ENCODE results near the gene RPS6KC1. TPM values are rescaled to one million over a fixed set of nuclear protein-coding genes. Genes with fewer than 3 reads are reported as not detected.
"Not testable (repeated sequence)": the region's sequence is repeated elsewhere in the genome, so short reads cannot be mapped to it uniquely, and the experiment has no call there.

Gene RPS6KC1
- total and polyA plus RNA-seq, 4 donors = 7.4 to 26.7 (median 17.3) TPM

GRCh38 chr1:213019450-213019849, 31.6 kb upstream of the RPS6KC1 start:
- ATAC-seq (ENCODE audit: low FRiP score) (no peak), DNase-seq (no peak)
- Histone ChIP-seq H3K36me3 (ENCODE audit: control insufficient read depth in 1 of 2, insufficient read depth in 2 of 2, low read length in 1 of 2) (no peaks in the 10 kb centered on the region), H3K27ac (ENCODE audit: low read depth in 1 of 2, low read length in 2 of 2) (no peak overlapping the region), H3K4me3 (ENCODE audit: low read length in 2 of 2) (no peak overlapping the region), H3K9me3 (ENCODE audit: control insufficient read depth, low read length) (no peaks in the 10 kb centered on the region), H3K4me1 (ENCODE audit: control insufficient read depth in 1 of 2, insufficient read depth in 2 of 2, low read length in 2 of 2) (no peaks in the 10 kb centered on the region), H3K27me3 (ENCODE audit: control insufficient read depth in 1 of 2, insufficient read depth in 2 of 2, low read length in 1 of 2) (no peaks in the 10 kb centered on the region)
- intact Hi-C loops (cut with DNase I) = loop anchor here in 1 of 2 donors (5.0 kb wide), 1 partner anchor 33 kb away; the partner anchor contains the start of gene RPS6KC1
- WGBS, 2 donors = 93 to 95% methylated on average over 4 of the region's 4 CpGs

GRCh38 chr1:213020016-213020415, 31.0 kb upstream of the RPS6KC1 start:
- Histone ChIP-seq H3K9me3 (ENCODE audit: control insufficient read depth, low read length) (no peaks in the 10 kb centered on the region), H3K4me3 (ENCODE audit: low read length in 2 of 2) (no peak overlapping the region), H3K36me3 (ENCODE audit: control insufficient read depth in 1 of 2, insufficient read depth in 2 of 2, low read length in 1 of 2) (no peaks in the 10 kb centered on the region), H3K27ac (ENCODE audit: low read depth in 1 of 2, low read length in 2 of 2) (no peak overlapping the region), H3K4me1 (ENCODE audit: control insufficient read depth in 1 of 2, insufficient read depth in 2 of 2, low read length in 2 of 2) (no peaks in the 10 kb centered on the region), H3K27me3 (ENCODE audit: control insufficient read depth in 1 of 2, insufficient read depth in 2 of 2, low read length in 1 of 2) (no peaks in the 10 kb centered on the region)
- WGBS, 2 donors = 91 to 96% methylated on average over 3 of the region's 3 CpGs
- intact Hi-C loops (cut with DNase I) = no loop called here
- ATAC-seq (ENCODE audit: low FRiP score) (no peak), DNase-seq (no peak)

DNA sequence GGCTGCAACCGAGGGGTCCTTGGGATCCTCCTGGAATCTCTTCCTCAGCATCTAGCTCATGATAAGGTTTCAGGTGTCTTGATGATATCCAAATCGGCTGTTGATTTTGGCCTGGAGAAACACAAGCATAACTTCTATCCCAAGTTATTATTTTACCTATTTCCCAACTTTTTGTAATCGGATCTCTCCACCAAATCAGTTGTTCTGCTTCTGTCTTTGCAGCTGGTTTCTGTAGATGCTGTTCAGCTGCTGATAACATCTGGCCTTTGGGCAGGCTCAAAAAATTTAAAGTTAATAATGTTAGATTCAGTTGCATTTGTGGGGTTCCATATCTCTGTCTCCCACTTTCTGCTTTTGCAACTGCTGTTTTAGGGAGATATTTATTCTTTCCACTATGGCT, 24.0 kb upstream of the RPS6KC1 start:
- intact Hi-C loops (cut with DNase I); H3K4me1 ChIP-seq (ENCODE audit: control insufficient read depth in 1 of 2, insufficient read depth in 2 of 2, low read length in 2 of 2); H3K27ac ChIP-seq (ENCODE audit: low read depth in 1 of 2, low read length in 2 of 2); ATAC-seq (ENCODE audit: low FRiP score); DNase-seq; H3K36me3 ChIP-seq (ENCODE audit: control insufficient read depth in 1 of 2, insufficient read depth in 2 of 2, low read length in 1 of 2); H3K4me3 ChIP-seq (ENCODE audit: low read length in 2 of 2); H3K27me3 ChIP-seq (ENCODE audit: control insufficient read depth in 1 of 2, insufficient read depth in 2 of 2, low read length in 1 of 2); H3K9me3 ChIP-seq (ENCODE audit: control insufficient read depth, low read length): not testable (repeated sequence)
- WGBS, 2 donors = 83 to 86% methylated on average over 3 of the region's 3 CpGs

GRCh38 chr1:213032651-213033050, 18.4 kb upstream of the RPS6KC1 start:
- H3K9me3 ChIP-seq (ENCODE audit: control insufficient read depth, low read length) = no peaks in the 10 kb centered on the region
- no peak overlapping the region for H3K27ac ChIP-seq (ENCODE audit: low read depth in 1 of 2, low read length in 2 of 2)
- DNase-seq (no peak), ATAC-seq (ENCODE audit: low FRiP score) (no peak)
- no peak overlapping the region for H3K4me3 ChIP-seq (ENCODE audit: low read length in 2 of 2)
- intact Hi-C loops (cut with DNase I) = no loop called here
- H3K4me1 ChIP-seq (ENCODE audit: control insufficient read depth in 1 of 2, insufficient read depth in 2 of 2, low read length in 2 of 2) = no peaks in the 10 kb centered on the region
- H3K36me3 ChIP-seq (ENCODE audit: control insufficient read depth in 1 of 2, insufficient read depth in 2 of 2, low read length in 1 of 2) = no peaks in the 10 kb centered on the region
- no peaks in the 10 kb centered on the region for H3K27me3 ChIP-seq (ENCODE audit: control insufficient read depth in 1 of 2, insufficient read depth in 2 of 2, low read length in 1 of 2)

DNA sequence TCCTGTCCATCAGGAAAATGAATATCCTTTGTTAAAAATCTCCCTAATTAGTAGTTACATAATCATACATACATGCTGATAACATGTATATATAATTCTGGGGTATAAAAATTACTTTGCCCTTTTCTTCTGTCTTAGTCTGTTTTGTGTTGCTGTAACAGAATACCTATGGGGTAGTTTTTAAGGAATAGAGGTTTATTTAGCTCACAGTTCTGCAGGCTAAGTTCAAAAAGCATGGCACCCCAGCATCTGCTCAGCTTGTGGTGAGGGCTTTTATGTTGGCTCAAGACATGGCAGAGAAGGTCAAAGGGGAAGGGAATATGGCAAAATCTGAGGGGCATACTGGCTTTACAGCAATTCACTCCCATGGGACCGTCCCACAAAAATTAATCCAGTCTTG, 16.3 kb upstream of the RPS6KC1 start:
- DNase-seq (no peak), ATAC-seq (ENCODE audit: low FRiP score) (no peak)
- H3K9me3 ChIP-seq (ENCODE audit: control insufficient read depth, low read length) = no peaks in the 10 kb centered on the region
- WGBS, 2 donors = 91 to 100% methylated on average over 1 of the region's 1 CpG
- no peaks in the 10 kb centered on the region for H3K36me3 ChIP-seq (ENCODE audit: control insufficient read depth in 1 of 2, insufficient read depth in 2 of 2, low read length in 1 of 2)
- no peak overlapping the region for H3K27ac ChIP-seq (ENCODE audit: low read depth in 1 of 2, low read length in 2 of 2)
- H3K4me3 ChIP-seq (ENCODE audit: low read length in 2 of 2) = no peak overlapping the region
- no peaks in the 10 kb centered on the region for H3K27me3 ChIP-seq (ENCODE audit: control insufficient read depth in 1 of 2, insufficient read depth in 2 of 2, low read length in 1 of 2)
- intact Hi-C loops (cut with DNase I) = no loop called here
- no peaks in the 10 kb centered on the region for H3K4me1 ChIP-seq (ENCODE audit: control insufficient read depth in 1 of 2, insufficient read depth in 2 of 2, low read length in 2 of 2)

DNA sequence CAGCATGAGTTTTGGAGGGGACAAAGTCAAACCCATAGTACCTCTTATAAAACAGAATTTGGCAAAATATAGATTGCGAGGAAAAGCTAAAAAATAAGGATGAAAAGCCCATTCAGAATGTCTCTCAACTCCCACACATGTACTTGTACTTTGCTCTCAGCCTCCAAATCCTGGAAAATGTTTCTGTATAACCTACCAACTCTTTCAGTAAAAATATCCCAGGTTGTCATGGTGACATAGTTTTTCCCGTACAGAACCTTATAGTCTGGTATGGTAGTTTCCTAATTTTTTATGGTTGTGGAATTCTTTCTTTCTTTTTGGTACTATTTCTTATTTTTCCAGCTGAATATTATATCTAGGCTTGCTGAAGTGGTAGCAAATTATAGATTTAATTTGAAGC, 15.5 kb upstream of the RPS6KC1 start:
- intact Hi-C loops (cut with DNase I) = no loop called here
- 47 to 48% methylated on average over 2 of the region's 2 CpGs for WGBS, 2 donors

DNA sequence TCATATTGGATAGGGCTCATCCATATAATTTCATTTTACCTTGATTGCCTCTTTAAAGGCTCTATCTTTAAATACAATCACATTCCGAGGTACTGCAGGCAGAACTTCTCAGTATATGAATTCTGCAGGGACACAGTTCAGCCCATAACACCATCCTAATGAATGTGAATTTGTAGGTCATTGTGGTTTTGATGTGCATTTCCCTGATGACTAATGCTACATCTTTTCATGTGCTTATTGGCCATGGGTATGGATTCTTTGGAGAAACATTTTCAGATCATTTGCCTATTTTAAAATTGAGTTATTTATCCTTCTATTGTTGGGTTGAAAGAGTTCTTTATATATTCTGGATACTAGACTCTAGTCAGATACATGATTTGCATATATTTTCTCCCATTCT, 9.6 kb upstream of the RPS6KC1 start:
- H3K9me3 ChIP-seq (ENCODE audit: control insufficient read depth, low read length) = no peaks in the 10 kb centered on the region
- WGBS, 2 donors = 71 to 73% methylated on average over 1 of the region's 1 CpG
- H3K36me3 ChIP-seq (ENCODE audit: control insufficient read depth in 1 of 2, insufficient read depth in 2 of 2, low read length in 1 of 2) = no peaks in the 10 kb centered on the region
- H3K4me1 ChIP-seq (ENCODE audit: control insufficient read depth in 1 of 2, insufficient read depth in 2 of 2, low read length in 2 of 2) = no peaks in the 10 kb centered on the region
- H3K27me3 ChIP-seq (ENCODE audit: control insufficient read depth in 1 of 2, insufficient read depth in 2 of 2, low read length in 1 of 2) = no peaks in the 10 kb centered on the region
- ATAC-seq (ENCODE audit: low FRiP score) = no peak
- no peak overlapping the region for H3K4me3 ChIP-seq (ENCODE audit: low read length in 2 of 2)
- intact Hi-C loops (cut with DNase I) = no loop called here
- DNase-seq = no peak
- H3K27ac ChIP-seq (ENCODE audit: low read depth in 1 of 2, low read length in 2 of 2) = no peak overlapping the region

More for the DNA sequence above, 15.5 kb upstream of the RPS6KC1 start:
- Histone ChIP-seq H3K9me3 (ENCODE audit: control insufficient read depth, low read length) (no peaks in the 10 kb centered on the region), H3K27ac (ENCODE audit: low read depth in 1 of 2, low read length in 2 of 2) (no peak overlapping the region), H3K27me3 (ENCODE audit: control insufficient read depth in 1 of 2, insufficient read depth in 2 of 2, low read length in 1 of 2) (no peaks in the 10 kb centered on the region), H3K36me3 (ENCODE audit: control insufficient read depth in 1 of 2, insufficient read depth in 2 of 2, low read length in 1 of 2) (no peaks in the 10 kb centered on the region), H3K4me1 (ENCODE audit: control insufficient read depth in 1 of 2, insufficient read depth in 2 of 2, low read length in 2 of 2) (no peaks in the 10 kb centered on the region), H3K4me3 (ENCODE audit: low read length in 2 of 2) (no peak overlapping the region)
- ATAC-seq (ENCODE audit: low FRiP score) = no peak
- no peak for DNase-seq

DNA sequence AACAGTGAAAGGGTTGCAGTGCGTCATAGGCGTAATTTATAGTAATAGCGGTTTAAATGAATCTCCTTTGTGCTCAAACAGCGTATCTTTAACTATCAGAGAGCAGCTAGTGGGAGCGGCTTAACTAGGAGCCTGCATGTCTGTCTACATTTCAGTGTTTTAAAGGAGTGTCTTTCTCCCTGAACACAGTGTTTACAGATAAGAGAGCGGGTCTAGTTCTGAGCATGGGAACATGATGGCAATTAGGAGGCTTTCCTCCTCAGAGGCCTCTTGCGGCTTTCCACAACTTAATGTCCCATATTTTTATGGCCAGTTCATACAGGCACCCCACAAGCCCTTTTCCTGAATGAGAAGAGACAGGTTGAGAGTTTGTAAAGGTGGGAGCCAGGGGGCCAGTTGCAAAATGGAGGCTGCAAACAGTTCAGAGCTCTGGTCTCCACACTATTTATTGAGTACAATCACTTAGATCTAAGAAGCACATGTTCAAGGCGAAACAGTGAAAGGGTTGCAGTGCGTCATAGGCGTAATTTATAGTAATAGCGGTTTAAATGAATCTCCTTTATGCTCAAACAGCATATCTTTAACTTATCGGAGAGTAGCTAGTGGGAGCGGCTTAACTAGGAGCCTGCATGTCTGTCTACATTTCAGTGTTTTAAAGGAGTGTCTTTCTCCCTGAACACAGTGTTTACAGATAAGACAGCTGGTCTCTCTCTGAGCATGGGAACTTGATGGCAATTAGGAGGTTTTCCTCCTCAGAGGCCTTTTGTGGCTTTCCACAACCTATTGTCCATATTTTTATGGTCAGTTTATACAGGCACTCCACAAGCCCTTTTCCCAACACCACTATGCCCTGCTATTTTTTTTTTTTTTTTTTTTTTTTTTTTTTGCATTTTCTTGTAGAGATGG, 5.5 kb upstream of the RPS6KC1 start:
- H3K27ac ChIP-seq (ENCODE audit: low read depth in 1 of 2, low read length in 2 of 2); ATAC-seq (ENCODE audit: low FRiP score); H3K27me3 ChIP-seq (ENCODE audit: control insufficient read depth in 1 of 2, insufficient read depth in 2 of 2, low read length in 1 of 2); H3K36me3 ChIP-seq (ENCODE audit: control insufficient read depth in 1 of 2, insufficient read depth in 2 of 2, low read length in 1 of 2); intact Hi-C loops (cut with DNase I); H3K4me1 ChIP-seq (ENCODE audit: control insufficient read depth in 1 of 2, insufficient read depth in 2 of 2, low read length in 2 of 2); DNase-seq; H3K4me3 ChIP-seq (ENCODE audit: low read length in 2 of 2); H3K9me3 ChIP-seq (ENCODE audit: control insufficient read depth, low read length): not testable (repeated sequence)
- 88 to 89% methylated on average over 13 of the region's 13 CpGs for WGBS, 2 donors

DNA sequence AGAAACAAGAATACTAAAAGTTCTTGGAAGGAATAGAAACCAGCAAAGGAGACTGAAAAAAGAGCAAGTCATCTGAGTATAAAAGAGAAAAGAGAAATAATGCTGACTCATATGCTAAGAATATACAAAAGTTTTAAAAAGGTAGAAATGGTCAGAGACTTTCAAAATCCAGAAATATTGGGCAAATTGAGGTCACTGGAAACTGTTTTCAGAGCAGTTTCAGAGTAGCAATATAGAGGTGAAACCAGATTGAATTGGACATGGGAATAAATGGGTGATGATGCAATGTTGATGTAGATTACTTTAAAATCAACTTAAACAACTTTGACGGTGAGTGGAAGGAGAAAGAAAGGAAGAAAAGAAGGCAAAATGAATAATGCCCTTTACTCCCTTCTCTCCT, 1.8 kb upstream of the RPS6KC1 start:
- DNase-seq (no peak), ATAC-seq (ENCODE audit: low FRiP score) (no peak)
- 46 to 69% methylated on average over 1 of the region's 1 CpG for WGBS, 2 donors
- intact Hi-C loops (cut with DNase I) = no loop called here
- H3K27me3 ChIP-seq (ENCODE audit: control insufficient read depth in 1 of 2, insufficient read depth in 2 of 2, low read length in 1 of 2) = no peaks in the 10 kb centered on the region
- H3K27ac ChIP-seq (ENCODE audit: low read depth in 1 of 2, low read length in 2 of 2) = no peak overlapping the region
- no peaks in the 10 kb centered on the region for H3K4me1 ChIP-seq (ENCODE audit: control insufficient read depth in 1 of 2, insufficient read depth in 2 of 2, low read length in 2 of 2)
- no peaks in the 10 kb centered on the region for H3K36me3 ChIP-seq (ENCODE audit: control insufficient read depth in 1 of 2, insufficient read depth in 2 of 2, low read length in 1 of 2)
- H3K9me3 ChIP-seq (ENCODE audit: control insufficient read depth, low read length) = no peaks in the 10 kb centered on the region
- no peak overlapping the region for H3K4me3 ChIP-seq (ENCODE audit: low read length in 2 of 2)

Measured in aorta (tissue), 5 donors.